Sciatic nerve (tissue), 2 donors: ENCODE results near the gene PCDHB11. TPM values are rescaled to one million over a fixed set of nuclear protein-coding genes. Genes with fewer than 3 reads are reported as not detected.
"Not testable (repeated sequence)": the region's sequence is repeated elsewhere in the genome, so short reads cannot be mapped to it uniquely, and the experiment has no call there.

Experiments used
- ATAC-seq: fragments of 200-7000 bp; cut with Tn5 transposase; one replicate; pipeline ENCODE4 v1.9.1; 2020; ENCODE audit warnings: mild to moderate bottlenecking, moderate library complexity
- DNase-seq: peaks from one replicate; pipeline ENCODE4 v3.0.0-alpha.2; 2020; ENCODE audit warnings: low spot score
- intact Hi-C: fragments of 100-400 bp; cut with DNase I; formaldehyde crosslinking; loops from one replicate; pipeline ENCODE4 v1.14.2; 2022
- total RNA-seq: library from RNA; stranded (reverse); fragmentation: NEBNext Ultra II Directional; extraction: Animal tissue kit (Norgen Biotek cat#: 25700); gene quantifications from one replicate; pipeline ENCODE4 v1.2.1, GENCODE V29; 2021
- donor health status: DM: no; HTN: no; CAD: no.
- donor health status: DM: no; HTN: no; CAD: no.

PCDHB11 gene
- total RNA-seq, 1 donor from 2014 or later = 9.9 TPM

DNA sequence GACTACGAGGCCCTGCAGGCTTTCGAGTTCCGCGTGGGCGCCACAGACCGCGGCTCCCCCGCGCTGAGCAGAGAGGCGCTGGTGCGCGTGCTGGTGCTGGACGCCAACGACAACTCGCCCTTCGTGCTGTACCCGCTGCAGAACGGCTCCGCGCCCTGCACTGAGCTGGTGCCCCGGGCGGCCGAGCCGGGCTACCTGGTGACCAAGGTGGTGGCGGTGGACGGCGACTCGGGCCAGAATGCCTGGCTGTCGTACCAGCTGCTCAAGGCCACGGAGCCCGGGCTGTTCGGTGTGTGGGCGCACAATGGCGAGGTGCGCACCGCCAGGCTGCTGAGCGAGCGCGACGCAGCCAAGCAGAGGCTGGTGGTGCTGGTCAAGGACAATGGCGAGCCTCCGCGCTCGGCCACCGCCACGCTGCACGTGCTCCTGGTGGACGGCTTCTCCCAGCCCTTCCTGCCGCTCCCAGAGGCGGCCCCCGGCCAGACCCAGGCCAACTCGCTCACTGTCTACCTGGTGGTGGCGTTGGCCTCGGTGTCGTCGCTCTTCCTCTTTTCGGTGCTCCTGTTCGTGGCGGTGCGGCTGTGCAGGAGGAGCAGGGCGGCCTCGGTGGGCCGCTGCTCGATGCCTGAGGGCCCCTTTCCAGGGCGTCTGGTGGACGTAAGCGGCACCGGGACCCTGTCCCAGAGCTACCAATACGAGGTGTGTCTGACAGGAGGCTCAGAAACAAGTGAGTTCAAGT is 15.1 kb upstream of the PCDHB11 start:
- DNase-seq, ATAC-seq, intact Hi-C loops: not testable (repeated sequence)

- no peak for ATAC-seq
- no peak for DNase-seq
- intact Hi-C loops = no loop called here
Observed at GRCh38 chr5:141186897-141187512, 12.4 kb upstream of the PCDHB11 start, which contains the start of gene PCDHB9. PCDHB9 (plus strand) TSS chr5:141187161; CDS start chr5:141187319, 158 bp downstream.

- ATAC-seq, intact Hi-C loops, DNase-seq: not testable (repeated sequence)
Observed at GRCh38 chr5:141188682-141189081, 10.7 kb upstream of the PCDHB11 start.

GRCh38 chr5:141189131-141189530 is 10.3 kb upstream of the PCDHB11 start:
- intact Hi-C loops, DNase-seq, ATAC-seq: not testable (repeated sequence)

GRCh38 chr5:141192110-141192725 is 7.2 kb upstream of the PCDHB11 start, which contains the start of gene PCDHB10:
PCDHB10 (plus strand) TSS chr5:141192353; CDS start chr5:141192553, 200 bp downstream.
- intact Hi-C loops = no loop called here
- no peak for DNase-seq
- ATAC-seq = no peak

DNA sequence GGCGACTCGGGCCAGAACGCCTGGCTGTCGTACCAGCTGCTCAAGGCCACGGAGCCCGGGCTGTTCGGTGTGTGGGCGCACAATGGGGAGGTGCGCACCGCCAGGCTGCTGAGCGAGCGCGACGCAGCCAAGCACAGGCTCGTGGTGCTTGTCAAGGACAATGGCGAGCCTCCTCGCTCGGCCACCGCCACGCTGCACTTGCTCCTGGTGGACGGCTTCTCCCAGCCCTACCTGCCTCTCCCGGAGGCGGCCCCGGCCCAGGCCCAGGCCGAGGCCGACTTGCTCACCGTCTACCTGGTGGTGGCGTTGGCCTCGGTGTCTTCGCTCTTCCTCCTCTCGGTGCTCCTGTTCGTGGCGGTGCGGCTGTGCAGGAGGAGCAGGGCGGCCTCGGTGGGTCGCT is 5.1 kb upstream of the PCDHB11 start:
- intact Hi-C loops, DNase-seq, ATAC-seq: not testable (repeated sequence)

DNA sequence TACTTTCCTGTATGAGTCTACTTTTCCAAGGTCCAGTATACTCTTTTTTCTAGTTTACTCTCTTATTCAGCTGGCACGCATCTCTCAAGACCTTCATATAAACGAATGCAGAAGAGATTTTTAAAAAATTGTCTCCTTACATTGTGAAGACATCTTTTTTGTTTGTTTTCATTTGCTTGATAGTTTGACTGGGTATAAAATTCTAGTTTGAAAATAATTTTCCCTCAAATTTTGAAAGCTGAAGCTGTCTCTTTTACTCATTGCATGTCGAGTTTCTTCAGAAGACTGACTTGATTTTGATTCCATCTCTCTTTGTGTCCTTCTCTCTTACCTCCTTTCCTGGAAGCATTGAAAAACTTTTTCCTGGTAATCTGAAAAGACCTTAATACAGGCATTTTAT is 3.1 kb upstream of the PCDHB11 start:
- intact Hi-C loops = no loop called here
- ATAC-seq = no peak
- no peak for DNase-seq

GRCh38 chr5:141201126-141201525 is 1.7 kb downstream of the PCDHB11 start:
- DNase-seq, intact Hi-C loops, ATAC-seq: not testable (repeated sequence)

GRCh38 chr5:141201646-141202045 is 2.2 kb downstream of the PCDHB11 start:
- DNase-seq, intact Hi-C loops, ATAC-seq: not testable (repeated sequence)

- no peak for ATAC-seq
- DNase-seq = no peak
- intact Hi-C loops = no loop called here
Observed at GRCh38 chr5:141208478-141208877, 9.1 kb downstream of the PCDHB11 start, which contains the start of gene PCDHB12. PCDHB12 (plus strand) TSS chr5:141208719; CDS start chr5:141208908, 189 bp downstream.

- DNase-seq, intact Hi-C loops, ATAC-seq: not testable (repeated sequence)
Observed at GRCh38 chr5:141210281-141210680, 10.9 kb downstream of the PCDHB11 start.

GRCh38 chr5:141210849-141211248 is 11.4 kb downstream of the PCDHB11 start:
- DNase-seq, intact Hi-C loops, ATAC-seq: not testable (repeated sequence)

GRCh38 chr5:141213656-141214339 is 14.4 kb downstream of the PCDHB11 start, which contains the start of gene PCDHB13:
PCDHB13 (plus strand) TSS chr5:141213919; CDS start chr5:141214124, 205 bp downstream.
- DNase-seq, intact Hi-C loops: not testable (repeated sequence)
- ATAC-seq = peak; percentile 36

- DNase-seq, ATAC-seq, intact Hi-C loops: not testable (repeated sequence)
Observed at GRCh38 chr5:141214583-141214982, 15.2 kb downstream of the PCDHB11 start.

DNA sequence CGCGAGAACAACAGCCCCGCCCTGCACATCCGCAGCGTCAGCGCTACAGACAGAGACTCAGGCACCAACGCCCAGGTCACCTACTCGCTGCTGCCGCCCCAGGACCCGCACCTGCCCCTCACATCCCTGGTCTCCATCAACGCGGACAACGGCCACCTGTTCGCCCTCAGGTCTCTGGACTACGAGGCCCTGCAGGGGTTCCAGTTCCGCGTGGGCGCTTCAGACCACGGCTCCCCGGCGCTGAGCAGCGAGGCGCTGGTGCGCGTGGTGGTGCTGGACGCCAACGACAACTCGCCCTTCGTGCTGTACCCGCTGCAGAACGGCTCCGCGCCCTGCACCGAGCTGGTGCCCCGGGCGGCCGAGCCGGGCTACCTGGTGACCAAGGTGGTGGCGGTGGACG is 16.1 kb downstream of the PCDHB11 start:
- DNase-seq, intact Hi-C loops, ATAC-seq: not testable (repeated sequence)

GRCh38 chr5:141216035-141216434 is 16.6 kb downstream of the PCDHB11 start:
- intact Hi-C loops, ATAC-seq, DNase-seq: not testable (repeated sequence)

DNA sequence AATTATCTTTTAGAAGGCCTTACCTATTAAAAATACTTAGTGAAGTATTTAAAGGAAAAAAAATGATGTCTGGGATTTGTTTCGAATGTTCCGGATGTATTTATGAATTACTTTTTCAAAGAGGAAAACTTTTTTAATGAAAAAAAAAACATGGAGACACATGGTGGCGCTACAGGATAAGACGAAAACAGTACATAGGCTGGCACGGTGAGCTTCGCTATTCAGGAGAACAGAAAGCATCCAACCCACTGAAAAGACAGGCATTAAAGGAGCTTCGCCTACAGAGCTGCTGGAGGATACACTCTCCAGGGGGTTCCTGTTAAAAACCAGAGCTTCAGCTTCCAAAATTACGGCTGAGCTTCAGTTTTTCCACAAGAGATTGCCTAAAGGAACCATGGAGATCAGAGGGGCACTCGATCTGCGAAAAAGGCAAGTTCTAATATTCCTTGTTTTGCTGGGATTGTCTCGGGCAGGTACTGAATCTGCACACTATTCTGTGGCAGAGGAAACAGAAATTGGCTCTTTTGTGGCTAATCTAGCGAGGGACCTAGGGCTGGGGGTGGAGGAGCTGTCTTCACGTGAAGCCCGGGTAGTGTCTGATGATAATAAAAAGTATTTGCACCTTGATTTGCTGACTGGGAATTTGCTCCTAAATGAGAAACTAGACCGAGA is 23.8 kb downstream of the PCDHB11 start, which contains the start of gene PCDHB14:
Gene PCDHB14 (plus strand): TSS at position 232 of the 672 bp plus-strand sequence. CDS start 163 bp downstream, at position 395.
- ATAC-seq (no peak), DNase-seq (no peak)
- intact Hi-C loops = no loop called here

- intact Hi-C loops, ATAC-seq, DNase-seq: not testable (repeated sequence)
Observed at GRCh38 chr5:141224844-141225243, 25.4 kb downstream of the PCDHB11 start.
